HepG2 (cell line): Measurements from ENCODE around the gene MCM6.

Experiments used
- CEBPB ChIP-seq: IDR thresholded peaks from 2 replicates; pipeline ENCODE4 v1.6.1; 2011; ENCODE audit warnings: low read depth, low read length, improper control_type of control experiment, borderline replicate concordance
- CREB1 ChIP-seq, 2 experiments: fragments of 450-650 bp in 1 of 2; IDR thresholded peaks; 2 replicates each; pipeline ENCODE4 v1.6.1; 2016 to 2017; ENCODE audit warnings: control low read depth in 1 of 2, mild to moderate bottlenecking in 1 of 2, missing compliant biosample characterization in 1 of 2, missing genetic modification characterization in 1 of 2
- FOXA1 ChIP-seq, 2 experiments: fragments of 450-650 bp in 1 of 2; sonication (generic) in 1 of 2; formaldehyde crosslinking in 1 of 2; IDR thresholded peaks; 2 replicates each; pipeline versions ENCODE4 v1.4.0 to v1.6.1; 2016 to 2020; ENCODE audit warnings: missing genetic modification reagents in 1 of 2
- GABPA ChIP-seq, 2 experiments: IDR thresholded peaks; 2 replicates each; pipeline ENCODE4 v1.6.1; 2011 to 2016; ENCODE audit warnings: low read depth in 2 of 2, low read length in 1 of 2, missing biosample characterization in 1 of 2, missing genetic modification characterization in 1 of 2
- GATAD2A ChIP-seq: IDR thresholded peaks from 2 replicates; pipeline ENCODE4 v1.6.1; 2016
- MTF1 ChIP-seq: sonication (generic); formaldehyde crosslinking; IDR thresholded peaks from 2 replicates; pipeline ENCODE4 v1.5.0; 2020; ENCODE audit warnings: missing genetic modification reagents
- TARDBP ChIP-seq: sonication (generic); formaldehyde crosslinking; IDR thresholded peaks from 2 replicates; pipeline ENCODE4 v1.8.0; 2022; ENCODE audit warnings: mild to moderate bottlenecking, missing genetic modification reagents

- TF ChIP-seq CREB1 (IDR thresholded peaks at IDR 0.05) (no peak), CREB1 (CRISPR knock-in tag; IDR thresholded peaks at IDR 0.05) (no peak), GATAD2A (CRISPR knock-in tag) (no peak), TARDBP (no peak), FOXA1 (IDR thresholded peaks at IDR 0.05) (no peak), FOXA1 (CRISPR knock-in tag; IDR thresholded peaks at IDR 0.05) (no peak), CEBPB (no peak), MTF1 (CRISPR knock-in tag) (no peak), GABPA (IDR thresholded peaks at IDR 0.05; ENCODE audit: low read depth, low read length) (no peak), GABPA (CRISPR knock-in tag; IDR thresholded peaks at IDR 0.05; ENCODE audit: low read depth) (no peak)
Observed at GRCh38 chr2:135874777-135875365, 1.4 kb downstream of the MCM6 start.
